Measurements from ENCODE around the gene GRAMD4. TPM values are rescaled to one million over a fixed set of nuclear protein-coding genes. Genes with fewer than 3 reads are reported as not detected.

Gene GRAMD4
- polyA plus RNA-seq, 3 donors, result 9.5 to 33.3 (median 12.6) TPM

GRCh38 chr22:46598224-46598623 is 22.0 kb upstream of the GRAMD4 start:
- Histone ChIP-seq H3K4me2 (replicated peaks; ENCODE audit: extremely low read depth, low read length, poor library complexity, severe bottlenecking) (no peak overlapping the region), H2AFZ (ENCODE audit: insufficient read depth, low read depth, low read length, poor library complexity, severe bottlenecking) (no peak overlapping the region), H3K79me2 (ENCODE audit: insufficient read depth, low read length) (peaks cover 85% of the 10 kb centered on the region), H3K4me1 (ENCODE audit: control insufficient read depth in 1 of 2, insufficient read depth in 2 of 2, low read length in 2 of 2) (peaks cover 66 to 85% of the 10 kb centered on the region in 2 donors), H3K27ac (ENCODE audit: low read depth in 1 of 2, low read length in 2 of 2) (peak overlapping the region; percentile 94 to 97), H3K9ac (ENCODE audit: insufficient read depth, low read length, poor library complexity, severe bottlenecking) (peak overlapping the region; percentile 68), H3K27me3 (ENCODE audit: control insufficient read depth in 2 of 2, insufficient read depth in 2 of 2, low read length in 2 of 2) (no peaks in the 10 kb centered on the region), H3K9me3 (replicated peaks in 1 of 2; ENCODE audit: control insufficient read depth in 1 of 2, insufficient read depth in 1 of 2, low read length in 2 of 2) (no peaks in the 10 kb centered on the region), H4K20me1 (ENCODE audit: insufficient read depth, low read length) (no peaks in the 10 kb centered on the region), H3K4me3 (replicated peaks in 1 of 3; ENCODE audit: low read depth in 2 of 3, low read length in 3 of 3) (no peak overlapping the region), H3K36me3 (replicated peaks in 1 of 2; ENCODE audit: control insufficient read depth in 1 of 2, insufficient read depth in 2 of 2, low read length in 2 of 2) (no peaks in the 10 kb centered on the region)
- DNase-seq, result no peak
- TF ChIP-seq, protein P1, sequence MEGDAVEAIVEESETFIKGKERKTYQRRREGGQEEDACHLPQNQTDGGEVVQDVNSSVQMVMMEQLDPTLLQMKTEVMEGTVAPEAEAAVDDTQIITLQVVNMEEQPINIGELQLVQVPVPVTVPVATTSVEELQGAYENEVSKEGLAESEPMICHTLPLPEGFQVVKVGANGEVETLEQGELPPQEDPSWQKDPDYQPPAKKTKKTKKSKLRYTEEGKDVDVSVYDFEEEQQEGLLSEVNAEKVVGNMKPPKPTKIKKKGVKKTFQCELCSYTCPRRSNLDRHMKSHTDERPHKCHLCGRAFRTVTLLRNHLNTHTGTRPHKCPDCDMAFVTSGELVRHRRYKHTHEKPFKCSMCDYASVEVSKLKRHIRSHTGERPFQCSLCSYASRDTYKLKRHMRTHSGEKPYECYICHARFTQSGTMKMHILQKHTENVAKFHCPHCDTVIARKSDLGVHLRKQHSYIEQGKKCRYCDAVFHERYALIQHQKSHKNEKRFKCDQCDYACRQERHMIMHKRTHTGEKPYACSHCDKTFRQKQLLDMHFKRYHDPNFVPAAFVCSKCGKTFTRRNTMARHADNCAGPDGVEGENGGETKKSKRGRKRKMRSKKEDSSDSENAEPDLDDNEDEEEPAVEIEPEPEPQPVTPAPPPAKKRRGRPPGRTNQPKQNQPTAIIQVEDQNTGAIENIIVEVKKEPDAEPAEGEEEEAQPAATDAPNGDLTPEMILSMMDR (IDR thresholded peaks at IDR 0.05), result no peak
- peak overlapping the region in 1 of 2 donors; percentile 27 for H3K4me3 Mint-ChIP-seq
- WGBS (ENCODE audit: insufficient coverage), result 75% methylated on average over 7 of the region's 7 CpGs
- peaks cover 5 to 17% of the 10 kb centered on the region in 2 donors for H3K36me3 Mint-ChIP-seq
- H3K27ac Mint-ChIP-seq, result peak overlapping the region; percentile 89 to 96 (median 95)
- intact Hi-C loops (cut with micrococcal nuclease), result loop anchor here in 1 of 2 donors (10.0 kb wide), 1 partner anchor 137 kb away; the partner anchor contains the start of gene CERK
- peaks cover 65% of the 10 kb centered on the region for H3K4me1 Mint-ChIP-seq
- peaks cover 0 to 2% (median 0%) of the 10 kb centered on the region in 3 donors for H3K27me3 Mint-ChIP-seq (ENCODE audit: low read depth in 3 of 3)
- H3K9me3 Mint-ChIP-seq, result peaks cover 0 to 3% (median 0%) of the 10 kb centered on the region in 7 donors

DNA sequence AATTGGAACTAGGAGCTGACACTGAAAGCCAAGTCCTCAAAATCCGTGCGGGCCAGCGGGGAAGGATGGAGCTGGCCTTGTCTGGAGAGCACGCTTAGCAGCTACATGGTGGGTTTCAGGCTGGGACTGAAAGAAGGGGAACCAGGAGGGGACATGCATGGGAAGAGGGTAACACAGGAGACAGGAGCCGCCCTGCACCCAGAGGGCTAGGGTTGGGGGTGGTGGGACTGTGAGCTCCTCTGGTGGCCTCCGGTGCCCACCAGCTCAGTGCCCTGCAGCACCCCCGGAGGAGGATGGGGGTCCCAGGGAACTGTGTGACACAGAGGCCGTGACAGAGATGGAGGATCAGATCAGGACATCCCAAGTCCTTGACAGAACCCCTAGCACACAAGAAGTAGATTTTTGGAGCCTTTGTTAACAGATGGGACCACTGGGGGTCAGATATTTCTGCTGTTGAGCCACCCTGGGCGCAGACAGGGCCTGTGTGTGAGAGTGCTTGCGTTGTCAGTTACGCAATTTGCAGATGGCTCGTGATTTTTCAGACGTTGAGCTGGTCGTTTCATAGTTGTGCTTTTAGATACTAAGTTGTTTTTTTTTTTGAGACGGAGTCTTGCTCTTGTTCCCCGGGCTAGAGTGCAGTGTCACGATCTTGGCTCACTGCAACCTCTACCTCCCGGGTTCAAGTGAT is 21.3 kb upstream of the GRAMD4 start:
- Histone ChIP-seq H3K4me2 (replicated peaks; ENCODE audit: extremely low read depth, low read length, poor library complexity, severe bottlenecking) (peak overlapping the region; percentile 52), H3K4me1 (ENCODE audit: control insufficient read depth in 1 of 2, insufficient read depth in 2 of 2, low read length in 2 of 2) (peaks cover 64 to 85% of the 10 kb centered on the region in 2 donors), H3K36me3 (replicated peaks in 1 of 2; ENCODE audit: control insufficient read depth in 1 of 2, insufficient read depth in 2 of 2, low read length in 2 of 2) (no peaks in the 10 kb centered on the region), H4K20me1 (ENCODE audit: insufficient read depth, low read length) (no peaks in the 10 kb centered on the region), H3K9ac (ENCODE audit: insufficient read depth, low read length, poor library complexity, severe bottlenecking) (peak overlapping the region; percentile 68), H3K27ac (ENCODE audit: low read depth in 1 of 2, low read length in 2 of 2) (peak overlapping the region; percentile 94 to 97), H3K9me3 (replicated peaks in 1 of 2; ENCODE audit: control insufficient read depth in 1 of 2, insufficient read depth in 1 of 2, low read length in 2 of 2) (no peaks in the 10 kb centered on the region), H3K27me3 (ENCODE audit: control insufficient read depth in 2 of 2, insufficient read depth in 2 of 2, low read length in 2 of 2) (no peaks in the 10 kb centered on the region), H3K79me2 (ENCODE audit: insufficient read depth, low read length) (peaks cover 89% of the 10 kb centered on the region), H3K4me3 (replicated peaks in 1 of 3; ENCODE audit: low read depth in 2 of 3, low read length in 3 of 3) (peak overlapping the region in 1 of 3 experiments; percentile 36), H2AFZ (ENCODE audit: insufficient read depth, low read depth, low read length, poor library complexity, severe bottlenecking) (peak overlapping the region; percentile 42)
- 35% methylated on average over 12 of the region's 18 CpGs for WGBS (ENCODE audit: insufficient coverage)
- peaks cover 0 to 2% (median 0%) of the 10 kb centered on the region in 3 donors for H3K27me3 Mint-ChIP-seq (ENCODE audit: low read depth in 3 of 3)
- intact Hi-C loops (cut with micrococcal nuclease), result loop anchor here in 1 of 2 donors (10.0 kb wide), 1 partner anchor 136 kb away; the partner anchor contains the start of gene CERK
- H3K36me3 Mint-ChIP-seq, result peaks cover 5 to 17% of the 10 kb centered on the region in 2 donors
- DNase-seq, result peak; percentile 92 to 95 (median 93)
- TF ChIP-seq, protein P1 (IDR thresholded peaks at IDR 0.05), result peak; percentile 35
- H3K9me3 Mint-ChIP-seq, result peaks cover 0 to 3% (median 0%) of the 10 kb centered on the region in 7 donors
- H3K4me3 Mint-ChIP-seq, result peak overlapping the region; percentile 16 to 53
- H3K4me1 Mint-ChIP-seq, result peaks cover 67% of the 10 kb centered on the region
- peak overlapping the region; percentile 89 to 96 (median 95) for H3K27ac Mint-ChIP-seq

All from CD14-positive monocyte (primary cell).